Inferior parietal cortex (tissue), 1 donor: ENCODE data around the gene WDR70.
"Not testable (repeated sequence)": the region's sequence is repeated elsewhere in the genome, so short reads cannot be mapped to it uniquely, and the experiment has no call there.

Experiments
- DNase-seq: peaks from one replicate; pipeline ENCODE4 v3.0.0-alpha.2; 2016; ENCODE audit errors: extremely low spot score

Gene WDR70

GRCh38 chr5:37638897-37639296, 259.8 kb downstream of the WDR70 start:
- no peak for DNase-seq

GRCh38 chr5:37640088-37640487, 261.0 kb downstream of the WDR70 start:
- DNase-seq, result no peak

- no peak for DNase-seq
These were observed 262.8 kb downstream of the WDR70 start for GRCh38 chr5:37641933-37642332.

GRCh38 chr5:37645707-37646106, 266.6 kb downstream of the WDR70 start:
- no peak for DNase-seq

- not testable (repeated sequence) for DNase-seq
These were observed 275.4 kb downstream of the WDR70 start for GRCh38 chr5:37654566-37654965.

- no peak for DNase-seq
These were observed 277.9 kb downstream of the WDR70 start for GRCh38 chr5:37657046-37657445.

GRCh38 chr5:37658440-37658839, 279.3 kb downstream of the WDR70 start:
- DNase-seq, result no peak

GRCh38 chr5:37660319-37660718, 281.2 kb downstream of the WDR70 start:
- DNase-seq, result no peak

- DNase-seq, result no peak
These were observed 282.3 kb downstream of the WDR70 start for GRCh38 chr5:37661227-37661920.

- DNase-seq, result no peak
These were observed 282.8 kb downstream of the WDR70 start for GRCh38 chr5:37661951-37662350.

GRCh38 chr5:37662362-37662761, 283.2 kb downstream of the WDR70 start:
- DNase-seq, result no peak

GRCh38 chr5:37662789-37663485, 283.8 kb downstream of the WDR70 start:
- DNase-seq, result no peak

- no peak for DNase-seq
These were observed 284.4 kb downstream of the WDR70 start for GRCh38 chr5:37663538-37663937.

GRCh38 chr5:37664551-37664950, 285.4 kb downstream of the WDR70 start:
- no peak for DNase-seq

- no peak for DNase-seq
These were observed 286.2 kb downstream of the WDR70 start for GRCh38 chr5:37665272-37665671.

- DNase-seq, result no peak
These were observed 286.8 kb downstream of the WDR70 start for GRCh38 chr5:37665889-37666288.

GRCh38 chr5:37667430-37667829, 288.3 kb downstream of the WDR70 start:
- no peak for DNase-seq

GRCh38 chr5:37667846-37668245, 288.7 kb downstream of the WDR70 start:
- DNase-seq, result no peak

GRCh38 chr5:37668524-37669047, 289.5 kb downstream of the WDR70 start:
- peak; percentile 24 for DNase-seq

GRCh38 chr5:37672118-37672588, 293.0 kb downstream of the WDR70 start:
- DNase-seq, result peak; percentile 36

GRCh38 chr5:37674361-37674760, 295.2 kb downstream of the WDR70 start:
- not testable (repeated sequence) for DNase-seq

- not testable (repeated sequence) for DNase-seq
These were observed 300.2 kb downstream of the WDR70 start for GRCh38 chr5:37679326-37679725.

GRCh38 chr5:37679903-37680302, 300.8 kb downstream of the WDR70 start:
- not testable (repeated sequence) for DNase-seq
